NCI-H82 treated with DMSO at 0.1 percent for 48 hours (cell line): ENCODE measurements around the gene TBL1X.
A peak's percentile ranks its signal among the peaks of the same experiment; 100 is the strongest.
"Not testable (repeated sequence)": the region's sequence is repeated elsewhere in the genome, so short reads cannot be mapped to it uniquely, and the experiment has no call there.

ENCODE experiments used
- DNase-seq: peaks from one replicate; lab custom pipeline; 2025; ENCODE audit not compliant: unreplicated experiment; lab: John Stamatoyannopoulos, UW

The TBL1X gene

DNA sequence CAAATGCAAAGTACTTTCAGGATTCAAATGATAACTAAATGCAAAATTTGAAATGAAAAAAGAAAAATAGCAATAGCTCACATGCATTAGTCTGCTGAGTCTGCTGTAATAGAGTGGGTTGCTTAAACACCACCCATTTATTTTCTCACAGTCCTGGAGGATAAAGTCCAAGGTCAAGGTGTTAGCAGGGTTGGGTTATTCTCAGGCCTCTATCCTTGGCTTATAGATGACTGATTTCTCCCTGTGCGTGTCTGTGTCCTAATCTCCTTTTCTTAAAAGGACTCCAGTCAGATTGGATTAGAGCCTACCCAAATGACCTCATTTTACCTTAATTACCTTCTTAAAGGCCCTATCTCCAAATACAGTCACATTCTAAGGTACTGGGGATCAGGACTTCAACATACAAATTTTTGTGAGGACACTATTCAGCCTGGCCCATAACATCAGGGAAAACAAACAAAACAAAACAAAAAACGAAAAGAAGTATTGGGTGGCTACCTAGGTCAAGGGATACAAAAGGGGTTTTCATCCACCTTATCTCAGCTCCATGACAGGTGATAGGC is 6.3 kb upstream of the TBL1X start:
- DNase-seq: peak; percentile 93

DNA sequence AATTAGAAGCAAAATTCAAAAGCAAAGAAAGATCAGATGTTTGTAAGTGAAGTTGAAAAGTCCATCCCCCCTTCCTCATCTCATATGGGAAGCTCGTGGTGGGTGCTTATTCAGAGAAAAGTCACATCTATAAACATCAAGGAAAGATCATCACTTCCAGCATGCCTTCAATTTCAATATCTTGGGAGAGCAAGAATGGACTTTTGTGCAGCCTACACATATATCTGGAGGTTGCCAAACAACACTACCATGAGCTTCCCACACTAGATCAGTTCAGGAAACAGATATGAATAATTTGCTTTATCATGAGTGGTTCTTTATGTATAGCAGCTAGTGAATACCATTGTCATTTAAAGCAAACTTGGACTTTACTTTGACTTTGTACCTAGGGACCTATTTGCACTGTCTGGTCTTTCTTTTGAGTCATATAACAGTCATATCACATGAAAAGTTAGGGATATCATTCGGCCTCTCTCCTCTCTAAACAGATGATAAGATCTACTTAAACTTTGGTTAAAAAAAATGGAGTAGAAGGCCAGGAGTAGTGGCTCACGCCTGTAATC is 5.6 kb upstream of the TBL1X start:
- no peak for DNase-seq

DNA sequence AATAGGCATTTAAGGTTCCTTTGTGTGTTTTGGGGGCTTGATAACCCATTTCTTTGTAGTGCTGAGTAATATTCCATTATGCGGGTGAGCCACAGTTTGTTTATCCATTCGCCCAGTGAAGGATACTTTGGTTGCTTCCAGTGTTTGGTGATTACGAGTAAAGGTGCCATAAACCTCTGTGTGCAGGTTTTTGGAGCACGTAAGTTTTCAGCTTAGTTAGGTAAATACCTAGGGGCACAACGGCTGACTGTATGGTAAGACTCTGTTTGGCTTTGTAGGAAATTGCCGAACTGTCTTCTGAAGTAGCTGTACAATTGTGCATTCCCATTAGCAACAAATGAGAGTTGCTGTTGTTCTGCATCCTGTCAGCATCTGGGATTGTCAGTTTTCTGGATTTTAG is 3.8 kb upstream of the TBL1X start:
- no peak for DNase-seq

DNA sequence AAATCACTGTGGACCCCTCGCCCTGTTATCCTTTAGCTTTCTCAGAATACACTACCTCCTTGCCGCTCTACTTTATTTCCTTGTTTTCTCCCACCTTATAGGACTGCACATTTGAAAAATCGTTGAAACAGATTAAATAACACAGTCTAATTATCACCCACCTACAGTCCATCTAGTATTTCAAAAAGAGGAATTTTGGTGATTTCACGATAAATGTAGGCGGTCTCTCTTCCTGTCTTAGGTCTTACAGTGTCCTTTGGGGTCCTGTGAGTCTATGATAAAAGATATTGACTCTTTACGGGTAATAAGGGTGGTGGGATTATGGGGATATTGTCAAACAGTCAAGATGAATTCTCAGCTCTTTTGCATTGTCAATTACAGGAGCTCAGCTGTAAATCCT is 2.4 kb upstream of the TBL1X start:
- DNase-seq: no peak

DNA sequence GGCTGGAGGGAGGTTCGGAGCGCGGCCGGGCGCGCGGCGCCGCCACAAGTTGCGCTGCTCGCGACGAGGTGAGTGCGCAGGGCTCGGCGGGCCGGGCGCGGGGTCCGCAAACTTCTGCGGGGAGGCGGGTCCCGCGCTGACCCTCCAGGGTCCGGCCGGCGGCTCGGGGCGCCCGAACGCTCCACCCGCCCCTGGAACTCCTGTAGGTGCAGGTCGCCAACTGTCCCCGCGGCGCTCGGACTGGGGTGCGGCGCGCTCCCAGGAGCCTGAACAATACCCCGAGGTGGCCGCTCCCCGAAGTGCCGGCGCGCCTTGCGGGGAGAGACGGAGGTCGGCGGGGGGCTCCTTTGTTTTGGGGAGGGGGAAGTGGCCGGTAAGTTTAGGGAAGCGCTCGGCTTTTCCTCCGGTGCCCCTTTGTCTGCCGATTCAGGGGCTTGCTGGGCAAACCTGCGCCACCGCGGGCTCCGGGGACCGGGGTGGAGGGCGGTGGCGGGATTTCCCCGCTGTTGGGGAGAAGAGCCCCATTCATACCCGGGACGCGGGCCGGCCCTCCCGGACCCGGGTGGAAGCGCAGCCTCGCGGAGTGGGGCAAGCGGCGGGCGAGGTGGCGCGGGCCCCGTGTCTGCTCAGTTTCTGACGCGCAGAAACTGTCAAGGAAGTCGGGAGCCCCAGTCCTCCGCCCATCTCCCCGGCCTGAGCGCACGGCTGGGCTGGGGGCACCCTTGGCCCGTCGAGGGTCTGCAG is 694 bp downstream of the TBL1X start:
- no peak for DNase-seq

DNA sequence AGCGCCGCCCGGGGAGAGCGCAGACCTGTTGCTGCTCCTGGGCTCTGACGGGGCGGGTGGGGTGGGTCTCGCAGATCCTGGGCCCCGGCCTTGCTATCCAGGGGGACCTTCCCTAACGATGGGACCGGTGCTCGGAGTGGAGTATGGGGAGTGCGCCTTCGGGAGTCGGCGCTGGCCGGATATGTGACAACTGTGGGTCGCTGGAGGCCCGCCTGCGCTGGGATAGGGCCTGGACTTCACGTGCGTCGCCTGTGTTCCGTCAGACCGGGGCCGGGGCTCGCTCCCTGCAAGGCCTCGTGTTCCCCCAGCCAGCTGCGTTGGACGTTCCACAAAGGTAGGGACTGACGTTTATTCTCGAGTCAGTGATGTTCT is 1.3 kb downstream of the TBL1X start:
- DNase-seq: no peak

DNA sequence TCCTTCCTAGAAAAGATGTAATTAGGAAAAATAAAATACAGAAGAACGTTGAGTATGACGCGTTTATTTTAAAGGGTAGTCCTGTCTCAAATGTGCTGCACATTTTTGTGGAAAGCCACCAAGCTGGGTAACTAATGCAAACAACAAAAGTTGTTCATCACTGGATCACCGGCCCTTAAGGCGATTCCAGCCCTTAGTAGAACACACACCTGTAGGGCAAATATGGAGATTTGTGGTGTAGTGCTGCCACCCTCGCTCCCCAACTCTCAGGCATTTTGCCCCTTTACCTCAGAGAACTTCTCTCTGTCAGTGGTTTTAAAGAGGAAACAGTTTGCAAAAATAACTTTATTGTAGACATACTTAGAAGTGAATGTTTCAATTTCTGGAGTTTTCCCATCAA is 1.9 kb downstream of the TBL1X start:
- DNase-seq: no peak

DNA sequence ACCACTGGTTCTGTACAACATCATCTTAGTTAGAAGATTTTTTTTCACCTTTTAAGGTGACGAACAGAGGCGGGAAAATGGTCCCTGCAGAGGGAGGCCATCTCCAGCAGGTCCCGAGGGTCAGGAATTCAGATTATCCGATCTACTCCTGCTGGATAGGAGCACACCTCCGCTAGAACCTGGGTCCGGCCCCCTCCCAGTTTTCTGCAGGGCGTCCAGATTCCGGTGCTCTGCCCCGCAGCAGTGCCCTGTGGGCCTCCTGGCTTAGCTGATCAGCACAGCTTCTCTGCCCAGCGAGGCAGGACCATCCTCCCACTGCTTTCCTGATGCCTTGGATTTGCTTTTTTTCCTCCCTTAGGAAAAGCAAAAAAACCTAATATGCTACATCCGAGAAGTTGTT is 2.3 kb downstream of the TBL1X start:
- no peak for DNase-seq

DNA sequence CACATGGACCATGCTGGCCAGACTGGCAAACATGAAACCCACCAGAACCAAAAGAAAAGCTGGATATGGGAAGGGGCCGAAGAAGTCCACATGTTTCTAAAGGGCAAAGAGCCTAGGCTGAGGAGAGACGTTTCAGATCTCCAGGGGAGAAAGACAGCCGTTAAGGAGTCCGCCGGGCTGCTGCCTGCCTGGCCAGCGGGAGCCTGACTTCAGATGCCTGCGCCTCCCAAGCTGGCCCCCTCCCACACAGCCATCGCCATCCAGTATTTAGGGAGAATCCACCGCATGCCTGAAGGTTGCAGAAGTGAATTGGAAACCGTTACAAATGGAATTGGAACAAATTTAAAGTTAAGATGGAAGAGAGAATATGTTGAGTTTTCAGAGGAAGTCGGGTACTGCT is 2.9 kb downstream of the TBL1X start:
- DNase-seq: no peak

DNA sequence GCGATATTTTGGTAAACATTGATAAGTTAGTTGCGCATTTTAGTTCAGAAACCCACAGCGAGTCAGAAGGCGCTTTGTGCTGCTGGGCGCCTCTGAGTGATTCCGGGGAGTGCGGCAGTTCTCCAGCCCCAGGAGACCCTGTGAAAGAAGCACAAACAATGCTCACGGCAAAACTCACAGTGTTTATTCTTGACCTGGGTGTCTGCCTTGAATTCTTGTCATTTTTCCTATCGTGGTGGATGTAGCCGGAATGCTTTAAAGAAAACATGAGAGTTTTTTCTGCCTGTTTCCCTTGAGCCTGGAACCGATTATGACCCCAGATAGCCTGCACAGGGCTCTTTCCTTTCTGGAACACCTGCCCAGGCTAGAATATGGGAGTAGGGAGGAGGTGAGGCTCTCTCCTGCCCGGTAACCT is 6.7 kb downstream of the TBL1X start:
- no peak for DNase-seq

DNA sequence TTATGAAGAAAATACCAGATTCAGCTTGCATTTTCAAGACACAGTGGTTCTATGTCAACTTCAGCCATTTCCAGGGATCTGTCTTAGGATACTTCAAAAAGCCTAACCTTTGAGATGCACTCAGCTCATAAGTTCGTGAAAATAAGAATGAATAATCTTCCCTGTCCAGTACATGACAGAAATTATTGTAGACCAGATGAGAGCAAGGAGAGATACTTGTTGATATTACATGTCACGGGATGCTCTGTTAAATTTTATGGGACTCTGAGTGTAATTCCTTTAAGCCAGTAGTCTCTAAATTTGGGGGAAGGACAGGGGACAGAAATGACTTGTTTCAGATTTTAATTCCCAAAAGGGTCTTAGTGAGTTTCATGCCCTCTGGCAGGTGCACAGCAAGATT is 8.8 kb downstream of the TBL1X start:
- DNase-seq: no peak

DNA sequence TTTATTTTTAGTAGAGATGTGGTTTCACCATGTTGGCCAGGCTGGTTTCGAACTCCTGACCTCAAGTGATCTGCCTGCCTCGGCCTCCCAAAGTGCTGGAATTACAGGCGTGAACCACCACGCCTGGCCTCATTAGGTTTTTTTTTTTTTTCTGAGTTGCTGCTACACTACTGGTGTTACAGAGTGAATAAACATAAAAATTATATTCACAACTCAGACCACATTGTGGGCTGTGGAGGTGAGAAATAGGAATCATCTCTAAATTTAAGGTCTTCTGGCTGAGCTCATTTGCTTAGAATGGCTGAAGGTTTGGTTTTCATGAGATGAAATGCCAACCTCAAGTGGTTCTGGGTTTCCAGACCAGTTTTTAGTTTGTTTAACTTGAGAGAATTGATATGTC is 10.6 kb downstream of the TBL1X start:
- not testable (repeated sequence) for DNase-seq

DNA sequence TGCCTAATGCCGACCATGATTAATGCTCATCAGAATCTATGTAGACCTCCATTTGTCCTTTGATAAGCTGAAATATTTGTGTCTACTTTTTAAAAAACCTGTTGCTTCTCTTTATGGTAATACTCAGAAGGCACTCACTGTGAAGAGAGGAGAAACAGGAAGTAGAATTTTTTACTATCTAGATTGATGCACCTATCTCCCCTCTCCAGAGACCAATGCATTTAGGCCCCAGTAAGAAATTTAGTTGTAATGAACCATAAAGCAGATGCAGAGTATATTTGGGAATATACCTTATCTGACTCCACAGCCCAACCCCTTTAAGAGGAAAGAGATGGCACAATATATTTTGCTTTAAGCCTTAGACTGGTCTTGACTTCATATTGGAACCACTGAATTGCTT is 11.1 kb downstream of the TBL1X start:
- no peak for DNase-seq

DNA sequence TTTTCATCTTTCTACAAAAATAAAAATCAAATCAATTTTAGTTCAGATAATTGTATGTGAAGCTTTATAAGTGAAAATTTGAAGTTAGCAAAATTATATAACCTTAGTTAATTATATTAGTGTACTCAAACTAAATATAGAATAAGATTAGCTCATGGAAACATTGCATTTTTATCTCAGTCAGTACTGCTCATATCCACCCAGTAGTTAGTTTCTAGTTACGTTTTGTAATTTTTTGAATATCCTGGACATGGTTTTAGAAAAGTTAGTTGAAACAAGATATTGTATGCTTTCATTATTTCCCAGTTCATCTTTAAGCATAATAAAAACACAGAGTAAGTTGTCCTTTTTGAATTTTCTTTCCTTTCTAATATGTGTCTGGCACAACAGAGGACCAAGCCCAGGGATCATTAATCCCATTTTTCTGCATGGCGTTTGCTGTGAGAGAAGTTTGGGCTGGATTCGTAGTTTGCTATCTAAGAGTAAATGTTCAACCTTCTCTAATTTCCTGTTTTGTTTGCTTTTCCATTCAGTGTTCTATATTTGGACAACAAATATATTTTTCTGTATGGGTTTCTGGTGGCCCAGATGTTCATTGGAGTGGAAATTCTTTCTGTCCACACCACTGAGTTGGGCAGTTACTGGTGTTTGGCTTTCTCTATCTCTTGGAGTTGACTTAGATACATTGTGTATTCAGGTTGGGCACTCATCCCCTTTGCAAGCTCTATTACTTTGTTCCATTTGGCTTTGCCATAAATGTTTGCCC is 12.1 kb downstream of the TBL1X start:
- DNase-seq: no peak

DNA sequence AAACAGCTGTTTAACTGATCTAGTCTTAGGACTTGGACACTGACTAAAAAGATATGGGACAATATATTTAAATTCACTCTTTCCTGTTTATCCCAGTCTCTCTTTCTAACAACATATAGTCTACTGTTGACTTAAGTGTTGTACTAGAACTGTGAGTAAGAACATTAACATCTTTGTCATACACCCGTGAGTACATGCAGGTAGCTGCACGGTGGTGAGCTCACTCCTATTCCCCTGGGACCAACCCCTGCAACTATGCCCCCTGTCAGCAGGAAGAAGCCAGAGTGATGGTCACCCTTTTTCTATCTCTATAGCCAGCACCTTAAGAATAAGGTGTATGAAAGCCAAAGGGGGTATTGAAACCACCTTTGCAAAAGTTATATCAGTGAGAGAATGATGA is 17.6 kb downstream of the TBL1X start:
- DNase-seq: no peak

DNA sequence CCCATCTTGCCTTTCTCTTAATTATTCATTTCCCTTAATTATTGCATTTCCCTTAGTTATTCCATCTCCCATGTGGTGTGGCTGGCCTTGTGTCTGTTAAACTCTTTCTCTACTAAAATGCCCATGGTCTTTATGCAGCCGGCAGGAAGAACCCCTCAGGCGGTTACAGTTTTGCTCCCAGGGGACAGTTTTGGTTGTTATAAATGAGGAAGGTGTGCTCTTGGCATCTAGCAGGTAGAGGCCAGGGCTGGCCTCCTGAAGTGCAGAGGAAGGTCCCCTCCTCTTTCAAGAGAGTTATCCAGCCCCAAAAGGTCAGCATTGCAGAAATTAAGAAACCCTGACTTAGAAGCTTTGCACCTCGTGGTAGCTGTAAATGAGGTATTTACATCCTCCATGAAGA is 18.0 kb downstream of the TBL1X start:
- no peak for DNase-seq

DNA sequence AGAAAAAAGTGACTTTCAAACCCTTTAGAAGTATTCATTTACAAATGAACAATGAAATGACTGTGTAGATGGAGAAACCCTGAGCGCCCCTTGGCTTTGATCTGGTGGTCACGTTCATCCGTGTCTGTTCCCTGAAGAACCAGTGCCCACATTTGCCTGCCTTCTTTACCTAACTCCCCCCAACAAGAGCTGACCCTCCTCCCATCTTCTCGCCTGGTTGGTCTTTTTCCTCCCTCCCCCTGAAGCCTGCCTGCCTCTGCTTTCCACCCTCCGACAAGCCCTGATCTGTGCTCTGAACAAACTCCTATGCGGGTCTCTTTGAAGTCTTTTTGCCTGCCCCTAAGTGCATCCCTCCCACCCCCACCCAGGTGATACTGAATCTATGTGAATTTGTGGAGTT is 18.5 kb downstream of the TBL1X start:
- DNase-seq: no peak

DNA sequence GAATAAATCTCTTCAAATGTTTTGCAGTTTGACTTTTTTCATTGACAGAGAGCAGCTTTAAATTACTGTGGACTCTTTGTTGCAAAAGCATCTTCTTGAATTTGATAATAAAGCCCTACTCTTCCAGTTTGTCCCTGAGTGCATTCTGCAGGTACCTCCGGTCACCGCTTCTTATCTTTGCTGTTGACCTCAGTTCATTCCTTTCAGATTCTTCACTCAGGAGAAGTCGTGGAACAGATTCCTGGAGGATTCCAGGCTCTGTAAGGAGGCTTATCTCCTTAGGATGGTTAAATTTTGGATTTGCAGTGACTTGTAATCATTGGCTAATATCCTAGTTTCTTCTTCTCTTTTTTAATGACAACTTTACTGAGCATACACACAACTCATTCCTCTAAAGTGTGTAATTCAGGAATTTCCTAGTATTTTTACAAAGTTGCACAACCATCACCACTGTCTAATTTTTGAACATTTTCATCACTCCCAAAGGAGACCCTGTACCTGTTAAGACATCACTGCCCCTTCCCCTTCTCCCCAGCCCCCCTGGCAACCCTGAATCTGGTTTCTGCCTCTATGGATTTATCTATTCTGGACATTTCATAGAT is 22.0 kb downstream of the TBL1X start:
- DNase-seq: no peak

DNA sequence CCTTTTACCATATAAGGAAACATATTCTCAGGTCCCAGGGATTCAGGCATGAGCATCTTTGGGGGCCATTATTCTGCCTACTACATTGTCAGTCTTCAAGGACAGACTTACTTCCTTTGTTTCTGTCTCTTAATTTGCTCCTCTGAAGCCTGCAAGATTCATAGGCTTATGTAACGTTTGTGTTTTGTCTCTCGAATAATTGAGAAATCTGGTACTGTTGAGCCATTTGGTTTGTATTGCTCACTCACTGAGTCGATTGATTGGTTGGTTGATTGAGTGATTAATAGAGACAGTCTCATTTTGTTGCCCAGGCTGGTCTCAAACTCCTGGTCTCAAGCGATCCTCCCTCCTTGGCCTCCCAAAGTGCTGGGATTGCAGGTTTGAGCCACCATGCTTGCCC is 23.7 kb downstream of the TBL1X start:
- DNase-seq: no peak

DNA sequence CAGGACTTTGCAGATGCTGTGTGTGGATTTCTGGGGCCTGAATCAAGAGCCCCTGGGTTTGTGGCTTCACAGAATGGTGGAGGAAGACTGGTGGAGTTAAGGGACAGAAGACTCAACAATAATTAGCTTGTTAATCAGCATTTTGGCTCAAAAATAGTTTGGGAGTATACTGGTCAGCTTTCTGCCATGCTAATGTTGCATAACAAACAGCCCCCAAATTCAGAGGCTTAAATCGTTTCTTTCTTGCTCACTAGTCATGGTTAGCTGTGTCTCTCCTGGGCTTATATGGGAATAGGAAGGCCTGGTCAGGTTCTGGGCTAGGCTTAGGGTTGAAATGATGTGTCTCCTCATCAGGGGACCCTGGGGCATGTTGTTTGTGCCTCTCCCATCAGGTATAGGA is 24.4 kb downstream of the TBL1X start:
- DNase-seq: no peak

DNA sequence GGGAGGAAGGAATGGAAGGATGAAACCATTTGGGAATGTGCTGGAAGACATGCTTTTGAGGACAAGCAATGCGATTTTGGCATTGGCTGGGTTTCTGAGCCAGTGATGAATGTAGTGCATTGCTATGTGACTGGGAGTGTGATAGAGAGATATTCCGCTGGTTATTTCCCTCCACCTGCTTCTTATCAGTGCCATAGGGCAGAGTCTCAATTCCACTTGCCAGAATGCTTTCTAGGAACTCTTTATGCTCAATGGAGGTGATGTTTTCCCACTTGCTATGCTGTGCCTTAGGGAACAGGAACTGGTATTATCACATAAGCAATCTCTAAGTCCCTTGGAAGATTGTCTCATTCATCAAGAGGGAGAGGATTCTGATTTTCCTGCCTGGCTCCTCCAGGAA is 28.0 kb downstream of the TBL1X start:
- no peak for DNase-seq

DNA sequence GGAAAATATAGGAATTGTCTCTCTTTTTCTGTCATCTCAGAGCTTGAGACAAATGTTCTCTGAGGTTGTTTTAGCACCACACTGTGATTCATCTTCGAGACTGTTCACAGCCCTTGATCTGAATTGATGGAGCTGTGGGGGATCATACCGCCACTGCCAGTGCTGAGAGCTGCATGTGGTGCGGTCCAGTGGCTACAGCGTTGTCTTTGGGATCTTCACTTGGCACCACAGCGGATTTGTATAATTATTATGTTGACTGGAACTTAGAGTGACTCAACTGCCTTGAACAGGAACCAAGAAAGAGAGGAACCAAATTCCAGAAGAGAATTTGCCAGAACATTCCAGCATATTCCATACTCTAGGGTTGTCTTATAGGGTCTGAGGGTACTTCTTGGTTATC is 29.1 kb downstream of the TBL1X start:
- no peak for DNase-seq
